22Rv1 (cell line): ENCODE results near the gene HCN2.

Source experiments
- ZFX ChIP-seq: fragments of 450-650 bp; IDR thresholded peaks from 2 replicates; pipeline ENCODE4 v1.6.1; 2017; ENCODE audit warnings: antibody characterized with exemption, borderline replicate concordance
- TF ChIP-seq, protein P1 (sequence below): fragments of 450-650 bp; IDR thresholded peaks from 2 replicates; pipeline ENCODE4 v1.5.1; 2017; ENCODE audit warnings: mild to moderate bottlenecking

DNA sequence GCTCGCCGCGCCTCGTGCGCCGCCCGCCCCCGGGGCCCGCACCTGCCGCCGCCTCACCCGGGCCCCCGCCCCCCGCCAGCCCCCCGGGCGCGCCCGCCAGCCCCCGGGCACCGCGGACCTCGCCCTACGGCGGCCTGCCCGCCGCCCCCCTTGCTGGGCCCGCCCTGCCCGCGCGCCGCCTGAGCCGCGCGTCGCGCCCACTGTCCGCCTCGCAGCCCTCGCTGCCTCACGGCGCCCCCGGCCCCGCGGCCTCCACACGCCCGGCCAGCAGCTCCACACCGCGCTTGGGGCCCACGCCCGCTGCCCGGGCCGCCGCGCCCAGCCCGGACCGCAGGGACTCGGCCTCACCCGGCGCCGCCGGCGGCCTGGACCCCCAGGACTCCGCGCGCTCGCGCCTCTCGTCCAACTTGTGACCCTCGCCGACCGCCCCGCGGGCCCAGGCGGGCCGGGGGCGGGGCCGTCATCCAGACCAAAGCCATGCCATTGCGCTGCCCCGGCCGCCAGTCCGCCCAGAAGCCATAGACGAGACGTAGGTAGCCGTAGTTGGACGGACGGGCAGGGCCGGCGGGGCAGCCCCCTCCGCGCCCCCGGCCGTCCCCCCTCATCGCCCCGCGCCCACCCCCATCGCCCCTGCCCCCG lies 26.5 kb downstream of the HCN2 start:
- TF ChIP-seq ZFX, result no peak
- TF ChIP-seq, protein P1, sequence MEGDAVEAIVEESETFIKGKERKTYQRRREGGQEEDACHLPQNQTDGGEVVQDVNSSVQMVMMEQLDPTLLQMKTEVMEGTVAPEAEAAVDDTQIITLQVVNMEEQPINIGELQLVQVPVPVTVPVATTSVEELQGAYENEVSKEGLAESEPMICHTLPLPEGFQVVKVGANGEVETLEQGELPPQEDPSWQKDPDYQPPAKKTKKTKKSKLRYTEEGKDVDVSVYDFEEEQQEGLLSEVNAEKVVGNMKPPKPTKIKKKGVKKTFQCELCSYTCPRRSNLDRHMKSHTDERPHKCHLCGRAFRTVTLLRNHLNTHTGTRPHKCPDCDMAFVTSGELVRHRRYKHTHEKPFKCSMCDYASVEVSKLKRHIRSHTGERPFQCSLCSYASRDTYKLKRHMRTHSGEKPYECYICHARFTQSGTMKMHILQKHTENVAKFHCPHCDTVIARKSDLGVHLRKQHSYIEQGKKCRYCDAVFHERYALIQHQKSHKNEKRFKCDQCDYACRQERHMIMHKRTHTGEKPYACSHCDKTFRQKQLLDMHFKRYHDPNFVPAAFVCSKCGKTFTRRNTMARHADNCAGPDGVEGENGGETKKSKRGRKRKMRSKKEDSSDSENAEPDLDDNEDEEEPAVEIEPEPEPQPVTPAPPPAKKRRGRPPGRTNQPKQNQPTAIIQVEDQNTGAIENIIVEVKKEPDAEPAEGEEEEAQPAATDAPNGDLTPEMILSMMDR, result no peak
